GM21576 (cell line): ENCODE results near the gene FILIP1L.
"Not testable (repeated sequence)": the region's sequence is repeated elsewhere in the genome, so short reads cannot be mapped to it uniquely, and the experiment has no call there.

Source experiments
- ATAC-seq: cut with Tn5 transposase; IDR thresholded peaks from one replicate; pipeline ENCODE4 v1.9.1; 2021; ENCODE audit warnings: mild to moderate bottlenecking, moderate library complexity; ENCODE audit not compliant: unreplicated experiment

Gene FILIP1L

GRCh38 chr3:100075851-100076730 is 38.2 kb downstream of the FILIP1L start:
- no peak for ATAC-seq

DNA sequence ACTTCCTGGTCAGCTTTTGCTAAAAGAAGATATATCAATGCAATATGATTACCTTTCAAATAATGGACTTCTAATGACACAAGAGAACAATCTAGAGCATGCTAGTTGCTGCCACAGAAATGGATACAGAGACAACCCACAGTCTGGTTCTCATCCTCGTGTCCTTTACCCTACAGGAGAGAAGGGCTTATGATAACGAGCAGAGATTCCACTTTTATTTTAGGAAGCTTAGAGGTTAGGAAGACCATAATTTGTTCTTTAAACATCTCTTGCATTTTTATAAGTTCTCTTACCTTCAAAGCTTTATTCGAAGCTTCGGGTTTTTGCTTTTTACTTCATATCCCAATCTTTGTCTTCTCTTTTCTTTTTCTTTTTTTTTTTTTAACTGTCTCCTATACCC is 39.1 kb downstream of the FILIP1L start:
- no peak for ATAC-seq

- no peak for ATAC-seq
These were observed 40.5 kb downstream of the FILIP1L start for GRCh38 chr3:100073714-100074307.

DNA sequence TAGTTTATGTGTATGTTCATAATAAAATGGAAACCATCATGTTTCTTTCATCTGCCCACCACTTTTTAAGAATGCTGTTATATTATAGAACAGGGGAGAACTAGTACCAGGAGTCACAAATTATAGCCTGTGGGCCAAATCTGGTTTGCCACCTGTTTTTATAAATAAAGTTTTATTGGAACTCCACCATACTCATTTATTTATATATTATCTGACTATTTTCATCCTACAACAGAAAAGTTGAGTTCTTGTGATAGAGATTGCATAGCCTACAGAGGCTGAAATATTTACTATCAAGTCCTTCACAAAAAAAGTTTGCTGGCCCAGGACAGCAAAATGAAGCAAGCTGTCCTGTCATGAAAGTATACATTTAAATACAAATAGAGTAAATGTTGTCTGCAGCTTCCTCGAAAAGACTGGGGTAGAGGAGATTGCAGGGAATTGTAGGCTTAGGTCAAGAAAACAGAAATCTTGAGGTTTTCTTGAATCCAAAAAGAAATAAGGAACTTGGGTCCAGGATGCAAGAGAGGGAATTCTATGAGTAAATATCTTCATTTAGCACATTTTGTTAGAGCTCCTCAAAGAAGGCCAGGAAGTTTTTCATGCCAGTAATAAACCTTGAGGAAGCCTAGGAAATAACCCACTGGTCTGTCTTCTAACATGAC is 41.1 kb downstream of the FILIP1L start:
- no peak for ATAC-seq

- no peak for ATAC-seq
These were observed 41.8 kb downstream of the FILIP1L start for GRCh38 chr3:100072326-100073048.

DNA sequence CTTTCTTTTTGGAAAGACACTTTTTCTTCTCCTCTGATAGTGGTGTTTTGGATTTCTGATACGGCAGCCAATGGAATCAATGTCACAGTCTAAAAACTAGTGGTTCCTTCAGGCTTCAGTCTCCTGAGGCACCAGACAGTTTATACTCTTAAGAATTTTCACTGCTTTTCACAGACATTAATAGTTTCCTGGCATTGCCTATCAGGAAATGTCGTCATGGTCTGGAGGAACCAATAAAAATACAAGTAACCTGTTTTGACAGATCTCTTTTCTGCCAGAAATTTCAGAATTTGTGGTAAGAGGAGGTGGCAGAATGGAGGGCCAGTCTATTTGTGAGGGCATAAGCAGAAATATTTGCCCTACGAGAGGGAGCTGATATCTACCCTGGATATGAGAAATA is 44.8 kb downstream of the FILIP1L start:
- ATAC-seq: no peak

GRCh38 chr3:100068826-100069225 is 45.5 kb downstream of the FILIP1L start:
- ATAC-seq: peak; percentile 72

DNA sequence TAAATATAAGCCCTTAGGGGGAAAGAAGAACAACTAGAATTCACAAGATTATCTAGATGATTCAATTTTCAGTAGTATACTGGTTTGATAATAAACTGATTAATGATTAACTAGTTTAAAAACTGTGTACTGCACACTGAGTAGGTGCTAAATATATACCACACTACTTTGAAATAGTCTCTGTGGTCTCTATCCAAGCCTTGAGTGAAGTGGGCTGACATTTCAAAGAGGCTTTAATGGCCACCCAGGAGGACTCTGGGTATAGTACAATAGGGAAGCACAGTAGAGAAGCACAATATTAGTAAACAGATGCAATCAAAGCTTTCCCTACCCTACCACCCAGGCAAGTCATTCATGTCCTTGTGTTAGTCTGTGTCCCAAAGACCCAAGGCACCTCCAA is 46.7 kb downstream of the FILIP1L start:
- ATAC-seq: no peak

DNA sequence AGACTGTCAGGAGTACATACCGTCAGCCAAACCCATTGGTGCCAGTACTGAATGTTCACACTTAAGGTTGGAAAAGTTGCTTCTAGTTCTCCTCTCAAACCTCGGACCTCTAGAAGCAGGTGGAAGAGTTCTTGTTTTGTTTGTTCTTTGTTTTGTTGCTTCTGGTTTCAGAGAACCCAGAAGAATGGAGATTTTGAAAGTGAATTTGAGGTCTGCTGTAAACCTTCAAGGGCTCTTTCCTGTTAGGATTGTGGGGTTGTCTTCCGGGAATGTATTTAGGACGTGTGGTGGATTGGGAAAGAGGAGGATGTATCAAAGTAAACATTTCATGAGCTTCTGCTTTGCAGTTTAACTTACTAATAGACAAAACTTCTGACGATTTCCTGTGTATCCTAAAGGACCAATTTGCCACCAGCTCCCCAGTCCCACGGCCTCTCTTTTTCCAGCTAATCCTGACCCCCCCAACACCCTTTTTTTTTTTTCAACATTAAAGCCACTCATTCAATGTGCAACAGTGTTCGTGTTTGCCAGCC is 50.3 kb downstream of the FILIP1L start:
- no peak for ATAC-seq

GRCh38 chr3:100062665-100063064 is 51.6 kb downstream of the FILIP1L start:
- no peak for ATAC-seq

GRCh38 chr3:100060685-100061484 is 53.4 kb downstream of the FILIP1L start:
- no peak for ATAC-seq

DNA sequence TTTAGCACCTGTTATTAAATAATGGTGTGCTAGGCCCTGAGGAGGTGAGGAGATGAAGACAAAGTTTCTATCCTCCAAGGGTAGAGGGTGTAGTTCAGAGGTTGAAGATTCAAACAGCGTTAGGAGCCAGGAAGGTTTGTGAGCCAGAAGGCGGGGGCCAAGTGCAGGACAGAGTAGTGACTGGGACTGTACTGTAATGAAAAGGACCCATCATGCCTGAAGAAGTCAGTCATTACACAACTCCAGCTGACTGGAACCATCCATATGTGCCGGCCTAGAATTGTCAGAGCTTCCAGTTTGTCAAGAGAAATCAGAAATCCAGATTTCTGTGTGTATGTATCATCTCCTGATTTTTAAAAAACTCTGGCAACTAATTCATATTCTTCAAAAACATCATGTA is 54.8 kb downstream of the FILIP1L start:
- ATAC-seq: no peak

DNA sequence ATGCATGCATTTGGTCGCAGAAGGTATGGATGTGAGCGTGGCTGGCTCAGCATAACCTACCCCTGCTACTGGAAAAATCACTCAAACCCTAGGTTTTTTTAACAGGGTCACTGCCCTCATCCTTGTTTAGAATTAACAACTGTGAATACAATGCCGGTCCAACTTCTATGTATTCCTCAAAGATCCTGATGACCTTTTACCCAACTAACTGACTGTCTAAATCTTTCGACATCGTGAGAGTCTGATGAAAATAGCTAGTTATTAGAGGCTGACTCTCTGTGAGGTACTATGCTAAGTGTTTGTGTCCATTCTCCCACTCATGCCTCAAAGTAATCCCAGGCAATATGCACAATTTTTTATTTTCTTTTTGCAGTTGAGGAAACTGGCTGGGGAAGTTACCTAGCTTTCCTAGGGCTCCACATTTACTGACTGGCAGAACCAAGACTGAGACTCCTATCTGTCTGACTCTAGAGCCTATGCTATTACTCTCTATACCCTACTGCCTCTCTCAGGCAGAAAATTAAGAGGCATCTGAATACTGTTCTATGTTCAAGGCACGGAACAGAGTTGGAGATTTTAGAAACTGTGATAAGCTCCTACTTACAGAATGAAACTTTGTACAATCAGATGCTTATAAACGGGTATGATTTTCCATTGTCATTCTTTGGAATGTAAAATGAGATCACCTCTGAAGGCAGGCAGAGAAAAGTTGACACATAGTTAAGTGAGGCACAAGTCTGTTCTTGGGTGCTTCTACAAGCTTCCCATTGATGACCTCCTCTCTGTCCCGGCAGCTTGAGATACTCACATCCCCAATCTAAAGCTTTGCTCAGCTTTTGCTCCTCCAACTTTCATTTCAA is 56.4 kb downstream of the FILIP1L start:
- ATAC-seq: no peak

GRCh38 chr3:100053951-100054620 is 60.2 kb downstream of the FILIP1L start:
- no peak for ATAC-seq

DNA sequence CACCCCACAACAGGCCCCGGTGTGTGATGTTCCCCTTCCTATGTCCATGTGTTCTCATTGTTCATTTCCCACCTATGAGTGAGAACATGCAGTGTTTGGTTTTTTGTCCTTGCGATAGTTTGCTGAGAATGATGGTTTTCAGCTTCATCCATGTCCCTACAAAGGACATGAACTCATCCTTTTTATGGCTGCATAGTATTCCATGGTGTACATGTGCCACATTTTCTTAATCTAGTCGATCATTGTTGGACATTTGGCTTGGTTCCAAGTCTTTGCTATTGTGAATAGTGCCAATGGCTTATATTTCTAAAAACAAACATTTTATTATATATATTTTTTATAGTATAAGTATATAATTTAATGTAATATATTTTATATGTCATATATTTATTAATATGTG is 62.8 kb downstream of the FILIP1L start:
- not testable (repeated sequence) for ATAC-seq

- no peak for ATAC-seq
These were observed 66.1 kb downstream of the FILIP1L start for GRCh38 chr3:100048248-100048647.

DNA sequence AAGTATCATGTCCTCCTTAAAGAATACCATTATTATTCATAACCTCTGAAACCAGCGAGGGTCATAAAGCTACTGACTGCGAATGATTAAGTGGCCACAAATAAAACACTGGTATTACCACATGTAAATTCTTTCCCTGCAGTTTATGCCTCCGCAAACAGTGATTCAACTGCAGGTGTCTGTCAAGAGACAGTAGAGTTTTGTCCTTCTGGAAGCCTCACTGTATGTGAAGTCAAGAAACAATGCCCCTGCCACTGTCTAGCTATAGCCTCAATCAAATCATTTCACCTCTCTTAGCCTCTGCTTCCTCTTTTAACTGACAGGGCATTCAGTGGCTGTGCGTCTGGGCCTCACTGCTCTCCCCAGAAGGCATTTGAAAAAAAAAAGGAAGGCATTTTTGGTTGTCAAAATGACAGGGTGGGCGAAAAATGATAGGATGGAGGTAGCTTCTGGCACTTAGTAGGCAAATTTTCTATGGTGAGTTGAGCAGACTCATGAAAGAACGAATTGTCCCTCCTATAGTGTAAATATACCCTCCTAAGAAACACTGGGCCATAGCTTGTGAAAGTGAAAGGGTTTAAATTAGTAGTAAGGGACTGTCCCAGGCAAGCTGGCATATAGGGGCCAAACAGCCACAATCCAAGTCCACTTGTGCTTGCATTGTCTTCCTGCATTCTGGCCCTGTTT is 66.7 kb downstream of the FILIP1L start:
- ATAC-seq: peak; percentile 79

DNA sequence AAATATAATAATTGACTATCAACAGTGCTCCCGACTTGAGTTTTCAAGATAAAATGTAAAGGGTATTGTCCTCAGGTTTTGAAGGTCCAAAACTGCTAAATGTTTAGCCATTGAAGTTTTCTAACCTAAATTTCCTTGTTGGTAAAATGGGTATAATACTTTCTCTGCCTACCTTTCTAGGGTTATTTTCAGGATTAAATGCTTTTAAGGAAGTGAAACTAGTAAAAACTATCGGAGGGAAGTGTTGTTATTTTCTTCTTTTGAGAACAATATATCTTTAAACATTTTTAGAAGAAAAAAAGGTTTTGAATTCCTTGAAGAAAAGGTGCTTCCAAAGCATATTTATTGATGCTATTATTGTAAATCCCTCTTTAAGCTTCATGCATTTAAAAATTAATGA is 67.3 kb downstream of the FILIP1L start:
- no peak for ATAC-seq
